ENCODE data around the gene C11orf21.

- TF ChIP-seq EZH2 (IDR thresholded peaks at IDR 0.05; ENCODE audit: insufficient read depth, poor library complexity, severe bottlenecking): no peak
- no peak for TF ChIP-seq EZH2phosphoT487 (IDR thresholded peaks at IDR 0.05; ENCODE audit: insufficient read depth, low read depth)
These were observed 54.2 kb downstream of the C11orf21 start for GRCh38 chr11:2247496-2247895.

Measured in GM23248 (cell line).